AG10803 (cell line): ENCODE measurements around the gene TMEM266.

Experiments used
- DNase-seq: peaks from one replicate; pipeline ENCODE4 v3.0.0; 2010; ENCODE audit warnings: low read depth
- H3K4me3 ChIP-seq: 2 replicates; pipeline ENCODE4 v1.5.1; 2011; ENCODE audit warnings: mild to moderate bottlenecking, low read length, control low read depth
- TF ChIP-seq, protein P1 (sequence below): conservative IDR thresholded peaks from 2 replicates; pipeline ENCODE4 v1.5.1; 2011; ENCODE audit warnings: mild to moderate bottlenecking, low read length, control low read depth, inconsistent platforms

The TMEM266 gene

DNA sequence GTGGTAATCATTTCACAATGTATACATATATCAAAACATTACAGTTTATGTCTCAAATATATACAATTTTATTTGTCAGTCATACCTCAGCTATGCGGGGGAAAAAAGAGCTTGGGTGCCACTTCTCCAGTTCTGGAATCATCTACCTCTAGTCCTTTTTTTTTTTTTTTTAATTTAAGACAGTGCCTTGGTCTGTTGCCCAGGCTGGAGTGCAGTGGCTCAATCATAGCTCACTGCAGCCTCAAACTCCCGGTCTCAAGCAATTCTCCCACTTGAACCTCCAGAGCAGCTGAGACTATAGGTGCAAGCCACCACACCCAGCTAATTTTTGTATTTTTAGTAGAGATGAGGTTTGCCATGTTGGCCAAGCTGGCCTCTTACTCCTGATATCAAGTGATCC is 67.4 kb downstream of the TMEM266 start:
- DNase-seq, result no peak
- no peak overlapping the region for H3K4me3 ChIP-seq
- TF ChIP-seq, protein P1, sequence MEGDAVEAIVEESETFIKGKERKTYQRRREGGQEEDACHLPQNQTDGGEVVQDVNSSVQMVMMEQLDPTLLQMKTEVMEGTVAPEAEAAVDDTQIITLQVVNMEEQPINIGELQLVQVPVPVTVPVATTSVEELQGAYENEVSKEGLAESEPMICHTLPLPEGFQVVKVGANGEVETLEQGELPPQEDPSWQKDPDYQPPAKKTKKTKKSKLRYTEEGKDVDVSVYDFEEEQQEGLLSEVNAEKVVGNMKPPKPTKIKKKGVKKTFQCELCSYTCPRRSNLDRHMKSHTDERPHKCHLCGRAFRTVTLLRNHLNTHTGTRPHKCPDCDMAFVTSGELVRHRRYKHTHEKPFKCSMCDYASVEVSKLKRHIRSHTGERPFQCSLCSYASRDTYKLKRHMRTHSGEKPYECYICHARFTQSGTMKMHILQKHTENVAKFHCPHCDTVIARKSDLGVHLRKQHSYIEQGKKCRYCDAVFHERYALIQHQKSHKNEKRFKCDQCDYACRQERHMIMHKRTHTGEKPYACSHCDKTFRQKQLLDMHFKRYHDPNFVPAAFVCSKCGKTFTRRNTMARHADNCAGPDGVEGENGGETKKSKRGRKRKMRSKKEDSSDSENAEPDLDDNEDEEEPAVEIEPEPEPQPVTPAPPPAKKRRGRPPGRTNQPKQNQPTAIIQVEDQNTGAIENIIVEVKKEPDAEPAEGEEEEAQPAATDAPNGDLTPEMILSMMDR, result no peak

GRCh38 chr15:76127880-76128279 is 68.1 kb downstream of the TMEM266 start:
- TF ChIP-seq, protein P1, result no peak

GRCh38 chr15:76134537-76134936 is 74.8 kb downstream of the TMEM266 start:
- no peak overlapping the region for H3K4me3 ChIP-seq
- TF ChIP-seq, protein P1, result no peak
- no peak for DNase-seq

More at GRCh38 chr15:76127880-76128279, 68.1 kb downstream of the TMEM266 start:
- no peak overlapping the region for H3K4me3 ChIP-seq
- DNase-seq, result no peak

- TF ChIP-seq, protein P1, result no peak
- no peak overlapping the region for H3K4me3 ChIP-seq
- no peak for DNase-seq
These were observed 75.7 kb downstream of the TMEM266 start for GRCh38 chr15:76135516-76135915.

DNA sequence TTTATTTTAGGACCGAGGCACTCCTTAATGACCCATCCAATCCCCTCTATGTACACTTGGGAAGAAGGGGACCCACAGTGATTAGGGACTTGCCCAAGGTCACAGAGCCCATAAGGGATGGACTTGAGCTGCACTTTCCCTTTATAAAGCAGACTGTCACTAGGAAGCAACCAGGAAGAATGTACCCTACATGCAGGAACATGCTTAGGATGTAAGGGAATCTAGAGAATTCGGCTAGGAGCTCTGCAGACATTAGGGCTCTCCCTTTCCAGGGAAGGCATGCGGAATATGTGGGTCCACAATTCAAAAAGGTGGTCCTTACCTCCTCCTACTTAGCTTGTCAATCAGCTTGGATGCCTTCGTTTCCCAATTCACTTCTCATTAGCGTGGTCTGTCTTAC is 78.7 kb downstream of the TMEM266 start:
- TF ChIP-seq, protein P1, result no peak
- no peak overlapping the region for H3K4me3 ChIP-seq
- DNase-seq, result no peak

GRCh38 chr15:76139368-76140073 is 79.7 kb downstream of the TMEM266 start:
- TF ChIP-seq, protein P1, result peak; percentile 94
- DNase-seq, result peak; percentile 66
- H3K4me3 ChIP-seq, result no peak overlapping the region

DNA sequence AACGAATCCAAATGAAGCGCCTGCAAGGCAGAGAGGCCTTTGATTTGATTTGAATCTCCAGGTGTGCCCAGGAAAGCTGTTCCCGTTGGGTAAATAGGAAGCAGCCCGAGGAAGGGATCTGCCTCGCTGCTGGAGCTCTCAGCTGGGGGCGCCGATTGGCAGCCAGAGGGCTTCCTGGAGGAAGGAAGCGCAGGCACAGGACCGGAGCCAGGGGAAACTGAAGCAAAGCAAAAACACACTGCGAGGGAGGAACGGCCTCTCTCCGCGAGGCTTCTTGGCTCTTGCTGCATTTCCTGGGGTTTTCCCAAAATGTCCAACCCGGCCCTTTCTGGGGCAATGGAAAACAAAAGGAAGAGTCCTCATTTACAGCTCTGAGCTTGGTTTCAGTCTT is 80.3 kb downstream of the TMEM266 start:
- no peak for DNase-seq
- TF ChIP-seq, protein P1, result no peak
- H3K4me3 ChIP-seq, result no peak overlapping the region
